ENCODE data around the gene ADCY6. TPM values are rescaled to one million over a fixed set of nuclear protein-coding genes. Genes with fewer than 3 reads are reported as not detected.

ADCY6 gene
- total and polyA plus RNA-seq, 2 donors (not counting 3 experiments of a cell fraction or from before 2014, with no cell fraction given), result 37.0 to 46.2 TPM

GRCh38 chr12:48750215-48750614 lies 38.7 kb downstream of the ADCY6 start:
- DNase-seq (ENCODE audit: low read depth, low spot score) (no peak), FAIRE-seq (no peak)
- Histone ChIP-seq H4K20me1 (replicated peaks; ENCODE audit: control insufficient read depth, extremely low read depth, insufficient read depth, low read length) (no peaks in the 10 kb centered on the region), H3K4me3 (replicated peaks in 1 of 3; ENCODE audit: insufficient read depth in 1 of 3, low read depth in 1 of 3, low read length in 3 of 3) (no peak overlapping the region), H3K27me3 (ENCODE audit: control insufficient read depth in 2 of 2, insufficient read depth in 2 of 2, low read length in 2 of 2) (peaks cover 4 to 8% of the 10 kb centered on the region in 2 experiments), H3K9ac (replicated peaks; ENCODE audit: extremely low read depth, insufficient read depth, low read length) (no peak overlapping the region), H3K4me1 (ENCODE audit: control insufficient read depth, extremely low read depth, insufficient read depth, low read length) (no peaks in the 10 kb centered on the region), H3K79me2 (ENCODE audit: control insufficient read depth, insufficient read depth, low read length) (no peaks in the 10 kb centered on the region), H3K27ac (ENCODE audit: insufficient read depth, low read depth, low read length) (no peak overlapping the region), H2AFZ (ENCODE audit: low read depth, low read length) (no peak overlapping the region), H3K36me3 (ENCODE audit: control insufficient read depth in 2 of 2, extremely low read depth in 1 of 2, insufficient read depth in 2 of 2, low read length in 2 of 2) (no peaks in the 10 kb centered on the region), H3K9me1 (replicated peaks; ENCODE audit: control insufficient read depth, extremely low read depth, insufficient read depth, low read length) (no peaks in the 10 kb centered on the region), H3K4me2 (ENCODE audit: insufficient read depth, low read length) (no peak overlapping the region), H3K9me3 (replicated peaks; ENCODE audit: control insufficient read depth, insufficient read depth, low read length) (no peaks in the 10 kb centered on the region)
- BruUV-seq (replicated peaks), result no TSS peak
- ChIA-PET CTCF (interaction anchor here (0.9 to 17.1 kb wide), 3 partner anchors 19 to 65 kb away, joined by 4 to 606 read pairs (median 5); partner anchors contain the start of gene ADCY6), POLR2A (no interaction called here)
- TF ChIP-seq, protein P1, sequence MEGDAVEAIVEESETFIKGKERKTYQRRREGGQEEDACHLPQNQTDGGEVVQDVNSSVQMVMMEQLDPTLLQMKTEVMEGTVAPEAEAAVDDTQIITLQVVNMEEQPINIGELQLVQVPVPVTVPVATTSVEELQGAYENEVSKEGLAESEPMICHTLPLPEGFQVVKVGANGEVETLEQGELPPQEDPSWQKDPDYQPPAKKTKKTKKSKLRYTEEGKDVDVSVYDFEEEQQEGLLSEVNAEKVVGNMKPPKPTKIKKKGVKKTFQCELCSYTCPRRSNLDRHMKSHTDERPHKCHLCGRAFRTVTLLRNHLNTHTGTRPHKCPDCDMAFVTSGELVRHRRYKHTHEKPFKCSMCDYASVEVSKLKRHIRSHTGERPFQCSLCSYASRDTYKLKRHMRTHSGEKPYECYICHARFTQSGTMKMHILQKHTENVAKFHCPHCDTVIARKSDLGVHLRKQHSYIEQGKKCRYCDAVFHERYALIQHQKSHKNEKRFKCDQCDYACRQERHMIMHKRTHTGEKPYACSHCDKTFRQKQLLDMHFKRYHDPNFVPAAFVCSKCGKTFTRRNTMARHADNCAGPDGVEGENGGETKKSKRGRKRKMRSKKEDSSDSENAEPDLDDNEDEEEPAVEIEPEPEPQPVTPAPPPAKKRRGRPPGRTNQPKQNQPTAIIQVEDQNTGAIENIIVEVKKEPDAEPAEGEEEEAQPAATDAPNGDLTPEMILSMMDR (IDR thresholded peaks at IDR 0.05; ENCODE audit: extremely low read depth in 1 of 2, insufficient read depth in 1 of 2, low read depth in 1 of 2, low read length in 2 of 2), result no peak
- TF ChIP-seq MYC (IDR thresholded peaks at IDR 0.05; ENCODE audit: low read depth, low read length), result no peak
- no peak for TF ChIP-seq FOS (IDR thresholded peaks at IDR 0.05; ENCODE audit: borderline replicate concordance, insufficient read depth, low read length)
- no peak for TF ChIP-seq GATA2 (IDR thresholded peaks at IDR 0.05; ENCODE audit: insufficient read depth, insufficient read length, low read depth, low read length)
- no peak for TF ChIP-seq EZH2 (IDR thresholded peaks at IDR 0.05; ENCODE audit: borderline replicate concordance, low read depth, low read length, severe bottlenecking)
- TF ChIP-seq, protein P2, sequence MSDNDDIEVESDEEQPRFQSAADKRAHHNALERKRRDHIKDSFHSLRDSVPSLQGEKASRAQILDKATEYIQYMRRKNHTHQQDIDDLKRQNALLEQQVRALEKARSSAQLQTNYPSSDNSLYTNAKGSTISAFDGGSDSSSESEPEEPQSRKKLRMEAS (IDR thresholded peaks at IDR 0.05; ENCODE audit: insufficient read depth, insufficient read length), result no peak
- TF ChIP-seq JUN (IDR thresholded peaks at IDR 0.05; ENCODE audit: borderline replicate concordance, insufficient read depth, insufficient read length, low read depth), result no peak
- dilution Hi-C loops (cut with MboI; ENCODE audit: extremely low pct_ligation_motif_present, low sequenced_read_pairs), result no loop called here
- intact Hi-C loops (cut with micrococcal nuclease), result no loop called here
